NCI-H128 (cell line): ENCODE results near the gene TRIM2.

ENCODE experiments used
- DNase-seq: peaks from one replicate; lab custom pipeline; 2025; ENCODE audit not compliant: unreplicated experiment; lab: John Stamatoyannopoulos, UW

TRIM2 gene

GRCh38 chr4:153221783-153222706 is 17.8 kb downstream of the TRIM2 start:
- DNase-seq = no peak

- no peak for DNase-seq
These were observed 18.6 kb downstream of the TRIM2 start for GRCh38 chr4:153222707-153223426.

- DNase-seq = no peak
These were observed 19.2 kb downstream of the TRIM2 start for GRCh38 chr4:153223427-153223801.

- DNase-seq = peak; percentile 12
These were observed 19.7 kb downstream of the TRIM2 start for GRCh38 chr4:153223930-153224329.

- DNase-seq = no peak
These were observed 20.2 kb downstream of the TRIM2 start for GRCh38 chr4:153224474-153224873.

GRCh38 chr4:153227469-153228075 is 23.3 kb downstream of the TRIM2 start:
- no peak for DNase-seq

- no peak for DNase-seq
These were observed 24.4 kb downstream of the TRIM2 start for GRCh38 chr4:153228512-153229140.

GRCh38 chr4:153229545-153229944 is 25.3 kb downstream of the TRIM2 start:
- no peak for DNase-seq

GRCh38 chr4:153232768-153233167 is 28.5 kb downstream of the TRIM2 start:
- no peak for DNase-seq

GRCh38 chr4:153233761-153234371 is 29.6 kb downstream of the TRIM2 start:
- DNase-seq = no peak

GRCh38 chr4:153234885-153235284 is 30.6 kb downstream of the TRIM2 start:
- no peak for DNase-seq

- no peak for DNase-seq
These were observed 34.1 kb downstream of the TRIM2 start for GRCh38 chr4:153238135-153238919.

- DNase-seq = no peak
These were observed 35.2 kb downstream of the TRIM2 start for GRCh38 chr4:153239409-153239808.

GRCh38 chr4:153241295-153241694 is 37.1 kb downstream of the TRIM2 start:
- no peak for DNase-seq

- no peak for DNase-seq
These were observed 38.0 kb downstream of the TRIM2 start for GRCh38 chr4:153241970-153242838.

GRCh38 chr4:153242839-153243324 is 38.6 kb downstream of the TRIM2 start:
- no peak for DNase-seq

GRCh38 chr4:153243468-153243867 is 39.2 kb downstream of the TRIM2 start:
- DNase-seq = no peak

- DNase-seq = no peak
These were observed 40.7 kb downstream of the TRIM2 start for GRCh38 chr4:153244969-153245368.

GRCh38 chr4:153245775-153246174 is 41.5 kb downstream of the TRIM2 start:
- no peak for DNase-seq
